GM12878 (cell line): ENCODE results near the gene TBC1D5. TPM values are rescaled to one million over a fixed set of nuclear protein-coding genes. Genes with fewer than 3 reads are reported as not detected.

Experiments used
- BCLAF1 ChIP-seq: fragments of 450-650 bp; IDR thresholded peaks from 2 replicates; pipeline ENCODE4 v1.6.1; 2017; ENCODE audit warnings: antibody characterized with exemption, mild to moderate bottlenecking, moderate library complexity
- CBX5 ChIP-seq: sonication (generic); IDR thresholded peaks from 2 replicates; pipeline ENCODE4 v1.6.1; 2016; ENCODE audit warnings: low read depth, moderate library complexity, mild to moderate bottlenecking, inconsistent platforms
- ESRRA ChIP-seq: IDR thresholded peaks from 2 replicates; pipeline ENCODE4 v1.6.1; 2012; ENCODE audit warnings: mild to moderate bottlenecking, low read length, improper control_type of control experiment
- HCFC1 ChIP-seq: fragments of 150-350 bp; IDR thresholded peaks from 2 replicates; pipeline ENCODE4 v1.6.1; 2014; ENCODE audit warnings: low read length
- IKZF2 ChIP-seq, 2 experiments: fragments of 450-650 bp; IDR thresholded peaks; 2 replicates each; pipeline ENCODE4 v1.6.1; 2017; ENCODE audit warnings: mild to moderate bottlenecking in 2 of 2, moderate library complexity in 2 of 2
- RELB ChIP-seq: fragments of 450-650 bp; IDR thresholded peaks from 2 replicates; pipeline ENCODE4 v1.6.1; 2017; ENCODE audit warnings: low read depth, mild to moderate bottlenecking, moderate library complexity
- TARDBP ChIP-seq: IDR thresholded peaks from 2 replicates; pipeline ENCODE4 v1.6.1; 2016; ENCODE audit warnings: borderline replicate concordance
- TCF12 ChIP-seq: IDR thresholded peaks from 2 replicates; pipeline ENCODE4 v1.6.1; 2011; ENCODE audit warnings: low read depth, mild to moderate bottlenecking, low read length
- WRNIP1 ChIP-seq: IDR thresholded peaks from 2 replicates; pipeline ENCODE4 v1.6.1; 2011; ENCODE audit warnings: low read depth, low read length, improper control_type of control experiment, borderline replicate concordance
- ZBED1 ChIP-seq: IDR thresholded peaks from 2 replicates; pipeline ENCODE4 v1.6.1; 2016; ENCODE audit warnings: borderline replicate concordance
- polyA plus RNA-seq, 11 experiments: library from polyadenylated mRNA; depleted of rRNA in 4 of 11; unstranded in 6 of 11; stranded (reverse) in 5 of 11; fragments of >200 nt; fragmentation: Nextera tagmentation in 4 of 11; fragmentation: Illumina TruSeq in 1 of 11; extraction: Ambion mirVana in 4 of 11; extraction: Trizol in 1 of 11; gene quantifications; 1 replicate in 1 of 11; 2 replicates in 10 of 11; pipeline versions ENCODE4 v1.2.1 to v1.2.3, GENCODE V29; 2011 to 2016; ENCODE audit warnings: inconsistent platforms in 2 of 11, missing spikeins in 2 of 11, low read depth in 1 of 11
- total RNA-seq, 4 experiments: library from RNA; depleted of rRNA in 3 of 4; stranded (reverse); fragments of >200 nt in 3 of 4; fragmentation: Illumina TruSeq in 1 of 4; extraction: Trizol in 1 of 4; gene quantifications; 2 replicates each; pipeline versions ENCODE4 v1.2.1 to v1.2.3, GENCODE V29; 2013 to 2021

TBC1D5 gene
- total and polyA plus RNA-seq, 10 of the 15 experiments (the other 5 are each of a cell fraction or from before 2014, with no cell fraction given): 5.5 to 61.0 (median 43.8) TPM

GRCh38 chr3:17179381-17180205 lies 562.8 kb downstream of the TBC1D5 start (continued):
- TF ChIP-seq HCFC1: no peak
- peak; percentile 86; the same call in 1 of the 2 replicates for TF ChIP-seq RELB
- peak; percentile 92 to 93 for TF ChIP-seq IKZF2 (IDR thresholded peaks at IDR 0.05)
- no peak for TF ChIP-seq WRNIP1
- TF ChIP-seq BCLAF1: no peak
- no peak for TF ChIP-seq TARDBP
- no peak for TF ChIP-seq CBX5
- no peak for TF ChIP-seq ESRRA
- peak; percentile 98 for TF ChIP-seq TCF12
- TF ChIP-seq ZBED1: peak; percentile 46; the same call in 1 of the 2 replicates
